ENCODE measurements around the gene KNG1.

KNG1 gene

GRCh38 chr3:186742618-186743380 lies 25.6 kb downstream of the KNG1 start:
- TF ChIP-seq CTCF (conservative IDR thresholded peaks at IDR 0.05; ENCODE audit: control insufficient read depth, insufficient read depth, low read depth, low read length) = no peak
- no peak for DNase-seq (ENCODE audit: low read depth)

GRCh38 chr3:186743666-186744065 lies 26.5 kb downstream of the KNG1 start:
- TF ChIP-seq CTCF (conservative IDR thresholded peaks at IDR 0.05; ENCODE audit: control insufficient read depth, insufficient read depth, low read depth, low read length) = no peak
- no peak for DNase-seq (ENCODE audit: low read depth)
- no peak overlapping the region for H3K4me3 ChIP-seq (ENCODE audit: control insufficient read depth, low read depth, low read length)

More at GRCh38 chr3:186742618-186743380, 25.6 kb downstream of the KNG1 start:
- no peak overlapping the region for H3K4me3 ChIP-seq (ENCODE audit: control insufficient read depth, low read depth, low read length)

DNA sequence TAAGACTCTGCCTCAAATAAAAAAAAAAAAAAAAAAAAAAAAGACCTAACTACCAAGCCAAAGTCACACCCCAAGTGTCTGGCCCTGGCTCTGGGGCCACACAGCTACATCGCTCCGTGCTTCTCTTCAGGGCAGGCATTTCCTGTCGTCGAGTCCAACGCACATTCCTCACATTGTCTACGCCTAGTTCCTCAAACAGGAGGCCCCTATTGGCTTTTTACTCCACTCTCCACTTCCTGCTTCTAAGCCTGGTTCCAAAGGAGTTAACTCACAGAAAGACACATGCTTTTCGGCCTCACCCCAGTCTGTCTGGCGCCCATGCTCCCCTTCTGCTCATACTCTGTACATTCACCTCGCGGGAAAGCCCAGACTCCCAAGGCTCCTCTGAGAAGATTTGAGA lies 28.8 kb downstream of the KNG1 start:
- H3K4me3 ChIP-seq (ENCODE audit: control insufficient read depth, low read depth, low read length) = no peak overlapping the region
- peak; percentile 43 for DNase-seq (ENCODE audit: low read depth)

DNA sequence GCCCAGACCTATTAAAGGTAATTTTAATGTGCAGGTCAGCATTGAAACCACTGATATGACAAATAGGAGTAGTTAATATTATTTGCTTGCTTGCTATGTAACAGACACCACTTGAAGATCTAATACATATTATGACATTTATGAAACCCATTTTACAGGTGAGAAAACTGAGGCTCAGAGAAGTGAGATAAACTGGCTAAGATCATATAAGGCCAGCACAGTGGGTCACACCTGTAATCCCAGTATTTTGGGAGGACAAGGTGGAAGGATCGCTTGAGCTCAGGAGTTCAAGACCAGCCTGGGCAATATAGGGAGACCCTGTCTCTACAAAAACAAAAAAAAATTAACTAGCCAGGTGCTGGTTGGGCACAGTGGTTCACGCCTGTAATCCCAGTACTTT lies 33.2 kb downstream of the KNG1 start:
- DNase-seq (ENCODE audit: low read depth) = no peak
- no peak overlapping the region for H3K4me3 ChIP-seq (ENCODE audit: control insufficient read depth, low read depth, low read length)
- TF ChIP-seq CTCF (conservative IDR thresholded peaks at IDR 0.05; ENCODE audit: control insufficient read depth, insufficient read depth, low read depth, low read length) = no peak

More for the DNA sequence above, 28.8 kb downstream of the KNG1 start:
- no peak for TF ChIP-seq CTCF (conservative IDR thresholded peaks at IDR 0.05; ENCODE audit: control insufficient read depth, insufficient read depth, low read depth, low read length)

DNA sequence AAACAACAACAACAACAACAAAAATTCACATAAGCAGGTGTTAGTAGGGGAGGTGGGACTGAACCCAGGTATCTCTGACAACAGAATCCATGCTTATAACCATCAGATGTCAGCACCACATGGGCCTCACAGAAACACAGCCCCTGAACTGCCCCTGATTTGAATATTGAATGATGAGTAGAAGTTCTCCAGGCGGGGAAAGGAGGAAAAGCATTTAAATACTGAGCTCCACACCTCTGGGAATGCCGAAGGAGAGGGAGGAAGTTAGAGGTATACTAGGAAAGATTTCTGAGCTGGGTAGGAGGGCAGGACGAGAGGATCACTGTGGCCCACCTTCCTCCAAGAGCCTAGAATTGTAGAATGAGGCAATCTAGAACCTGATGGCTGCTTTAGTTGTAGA lies 34.3 kb downstream of the KNG1 start:
- no peak for TF ChIP-seq CTCF (conservative IDR thresholded peaks at IDR 0.05; ENCODE audit: control insufficient read depth, insufficient read depth, low read depth, low read length)
- DNase-seq (ENCODE audit: low read depth) = no peak
- no peak overlapping the region for H3K4me3 ChIP-seq (ENCODE audit: control insufficient read depth, low read depth, low read length)

DNA sequence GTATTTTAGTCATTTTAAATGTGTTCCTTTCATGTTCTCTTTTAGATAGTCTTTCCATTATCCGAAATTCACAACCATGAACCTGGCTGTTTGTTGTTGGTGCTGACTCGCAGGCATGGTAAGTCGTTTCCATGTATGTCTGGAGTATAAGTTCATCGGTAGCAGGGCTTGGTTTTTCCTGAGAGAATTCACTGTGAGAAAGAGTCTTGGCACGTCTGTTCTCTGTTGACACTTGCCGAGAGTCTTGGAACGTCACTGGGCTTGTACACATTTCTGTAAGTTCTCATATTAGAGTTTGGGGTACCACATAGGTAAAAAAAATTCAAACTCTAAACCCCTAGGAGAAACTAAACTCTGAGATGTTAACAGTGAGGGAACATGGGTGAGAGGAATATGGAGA lies 36.8 kb downstream of the KNG1 start:
- DNase-seq (ENCODE audit: low read depth) = no peak
- TF ChIP-seq CTCF (conservative IDR thresholded peaks at IDR 0.05; ENCODE audit: control insufficient read depth, insufficient read depth, low read depth, low read length) = no peak
- no peak overlapping the region for H3K4me3 ChIP-seq (ENCODE audit: control insufficient read depth, low read depth, low read length)
